ENCODE measurements around the gene COL3A1.

Gene COL3A1

DNA sequence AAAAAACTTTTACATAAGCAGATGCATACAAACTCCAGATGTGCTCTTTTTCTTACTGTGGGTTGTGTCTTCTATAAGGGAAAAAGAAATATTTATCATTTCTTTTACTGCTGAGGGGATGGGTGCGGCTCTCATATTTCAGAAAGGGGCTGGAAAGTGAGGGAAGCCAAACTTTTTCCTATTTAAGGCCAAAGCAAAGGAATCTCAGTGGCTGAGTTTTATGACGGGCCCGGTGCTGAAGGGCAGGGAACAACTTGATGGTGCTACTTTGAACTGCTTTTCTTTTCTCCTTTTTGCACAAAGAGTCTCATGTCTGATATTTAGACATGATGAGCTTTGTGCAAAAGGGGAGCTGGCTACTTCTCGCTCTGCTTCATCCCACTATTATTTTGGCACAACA, at the start of gene COL3A1:
Gene COL3A1 (plus strand): TSS at position 210 of the 400 bp plus-strand sequence. CDS start 117 bp downstream, at position 327.
- no peak for DNase-seq

DNA sequence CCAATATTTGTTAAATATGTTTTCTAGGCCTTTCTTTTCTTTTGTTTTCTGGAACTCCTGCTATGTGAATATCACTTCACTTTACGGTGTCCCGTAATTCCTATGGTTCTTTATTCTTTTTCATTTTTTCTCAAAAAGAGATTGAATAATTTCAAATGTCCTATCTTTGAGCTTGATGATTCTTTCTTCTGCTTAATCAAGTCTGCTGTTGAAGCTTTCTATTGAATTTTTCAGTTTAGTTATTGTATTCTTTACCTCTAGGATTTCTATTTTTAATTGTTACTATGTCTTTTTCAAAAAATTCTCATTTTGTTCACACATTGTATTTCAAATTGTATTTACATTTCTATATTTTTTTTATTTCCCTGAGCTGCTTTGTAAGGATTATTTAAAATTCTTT, 45.5 kb upstream of the COL3A1 start:
- DNase-seq: no peak

DNA sequence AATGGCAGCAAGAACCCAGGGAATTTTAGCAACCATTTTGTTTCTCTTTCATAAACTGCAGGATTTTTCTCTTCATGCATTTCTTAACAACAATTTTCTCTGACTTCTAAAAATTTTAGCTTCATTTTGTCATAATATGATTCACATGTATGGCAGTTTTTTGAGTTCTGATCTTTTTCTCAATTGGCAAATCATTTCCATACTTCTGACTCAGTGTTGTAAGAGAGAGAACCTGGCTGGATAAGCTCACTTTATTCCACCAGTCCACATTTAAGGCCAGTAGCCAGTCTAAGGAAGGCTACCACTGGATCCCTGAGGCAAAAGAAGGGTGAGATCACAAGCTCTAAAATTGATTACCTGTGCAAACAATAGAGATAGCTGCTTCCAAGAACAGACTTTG, 42.8 kb upstream of the COL3A1 start:
- no peak for DNase-seq

DNA sequence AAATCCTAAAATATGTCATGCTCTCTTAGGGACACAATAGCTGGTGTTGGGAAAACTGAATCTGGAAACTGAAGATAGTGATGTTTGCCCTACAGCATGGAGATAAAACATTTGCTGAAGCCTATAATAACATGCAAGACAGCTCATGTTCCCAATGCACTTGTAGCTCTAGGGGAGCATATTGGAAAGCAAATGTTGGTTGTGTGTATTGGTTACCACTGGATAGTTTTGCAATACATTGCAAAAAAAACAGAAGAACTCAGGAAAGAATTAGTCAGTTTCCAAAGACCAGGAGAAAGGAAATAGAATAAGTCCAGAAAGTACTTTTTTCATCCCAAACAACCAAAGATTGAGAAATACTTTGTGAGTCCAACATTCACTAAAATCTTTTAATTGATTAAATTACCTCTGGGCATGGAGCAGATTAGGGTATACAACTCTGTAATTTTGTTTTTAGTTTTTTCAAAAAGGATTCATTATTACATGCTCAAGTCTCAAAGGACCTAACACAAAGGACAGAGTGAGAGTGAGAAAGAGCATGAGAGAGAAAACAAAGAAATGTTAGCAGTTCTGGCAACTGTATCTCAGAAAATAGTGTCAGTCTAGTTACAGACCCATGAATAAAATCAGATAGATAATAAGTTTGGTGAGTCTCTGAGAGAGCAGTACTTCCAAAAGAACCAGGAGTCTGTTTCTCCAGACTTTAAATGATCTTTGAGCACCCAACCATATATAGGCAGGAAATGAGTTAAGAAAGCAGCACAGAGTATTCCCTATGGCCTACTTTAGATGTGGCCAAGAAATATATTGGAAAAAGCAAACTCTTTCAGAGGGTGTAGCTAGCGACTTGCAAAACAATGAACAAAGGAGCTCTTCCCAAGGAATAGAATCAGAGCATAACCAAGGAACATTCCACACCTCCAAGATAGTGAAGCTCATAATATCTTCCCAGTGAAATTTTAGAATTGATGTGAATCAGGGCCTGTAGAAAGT, 36.6 kb upstream of the COL3A1 start:
- DNase-seq: no peak

DNA sequence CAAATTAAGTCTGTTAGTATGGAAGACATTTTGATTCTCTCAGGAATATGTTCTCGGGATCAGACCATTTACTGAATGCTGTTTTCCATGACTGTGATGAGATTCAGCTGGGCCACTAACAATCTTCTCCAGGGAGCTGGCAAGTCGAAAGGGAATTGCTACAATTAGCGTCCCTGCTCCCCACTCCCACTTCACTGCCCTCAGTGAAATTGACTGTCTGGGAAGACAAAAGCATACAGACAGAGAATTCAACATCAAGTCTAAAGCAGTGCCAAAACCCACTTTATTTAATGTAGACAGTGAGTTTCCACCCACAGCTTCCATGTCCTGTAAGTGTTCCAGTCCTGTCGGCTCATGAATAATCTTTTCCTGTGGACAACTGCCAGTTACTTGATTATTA, 34.0 kb upstream of the COL3A1 start:
- no peak for DNase-seq

DNA sequence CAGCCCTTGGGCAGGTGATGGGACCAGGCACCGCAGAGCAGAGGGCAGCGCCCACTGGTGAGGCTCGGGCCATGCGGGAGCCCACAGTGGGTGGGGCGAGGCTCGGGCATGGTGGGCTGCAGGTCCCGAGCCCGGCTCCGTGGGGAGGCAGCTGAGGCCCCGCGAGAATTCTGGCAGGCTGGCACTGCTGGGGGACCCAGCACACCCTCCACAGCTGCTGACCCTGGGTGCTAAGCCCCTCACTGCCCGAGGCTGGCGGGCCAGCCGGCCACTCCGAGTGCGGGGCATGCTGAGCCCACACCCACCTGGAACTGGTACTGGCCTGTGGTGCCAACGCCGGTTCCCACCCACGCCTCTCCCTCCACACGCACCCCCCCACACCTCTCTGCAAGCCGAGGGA, 29.7 kb upstream of the COL3A1 start:
- no peak for DNase-seq

DNA sequence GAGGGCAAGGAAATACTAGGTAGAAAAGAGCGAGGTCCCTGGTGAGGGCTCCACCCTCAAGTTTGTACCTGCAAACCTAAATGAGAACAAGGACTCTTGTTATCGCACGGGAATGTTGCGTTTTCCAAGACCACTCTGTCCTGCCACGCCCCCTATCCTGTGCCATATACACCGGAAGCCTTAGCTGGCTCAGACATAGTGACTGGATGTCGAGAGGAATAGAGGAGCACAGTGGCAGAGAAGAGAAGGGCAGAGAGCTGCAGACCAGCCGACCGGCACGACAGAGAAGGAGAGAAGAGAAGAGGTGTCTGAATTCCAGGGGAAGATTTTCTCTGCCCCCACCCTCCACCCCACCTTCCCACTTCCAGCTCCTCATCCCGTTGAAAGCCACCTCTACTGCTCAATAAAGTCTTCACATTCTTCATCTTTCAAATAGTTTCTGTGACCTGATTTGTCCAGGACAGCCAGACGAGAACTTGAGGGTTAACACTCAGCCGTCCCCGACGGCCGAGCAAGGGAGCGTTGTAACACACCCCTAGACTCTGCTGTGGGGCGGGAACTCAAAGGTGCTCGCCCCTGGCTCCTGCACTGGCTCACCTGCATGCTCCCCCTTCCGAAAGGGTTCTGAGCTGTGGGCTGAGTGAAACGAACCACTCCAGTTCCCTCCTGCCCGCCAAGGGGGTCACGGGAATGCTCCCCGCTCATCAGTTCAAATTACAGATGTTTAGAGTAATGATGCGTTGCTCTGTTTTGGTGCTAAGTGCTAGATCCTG, 24.9 kb upstream of the COL3A1 start:
- no peak for DNase-seq

DNA sequence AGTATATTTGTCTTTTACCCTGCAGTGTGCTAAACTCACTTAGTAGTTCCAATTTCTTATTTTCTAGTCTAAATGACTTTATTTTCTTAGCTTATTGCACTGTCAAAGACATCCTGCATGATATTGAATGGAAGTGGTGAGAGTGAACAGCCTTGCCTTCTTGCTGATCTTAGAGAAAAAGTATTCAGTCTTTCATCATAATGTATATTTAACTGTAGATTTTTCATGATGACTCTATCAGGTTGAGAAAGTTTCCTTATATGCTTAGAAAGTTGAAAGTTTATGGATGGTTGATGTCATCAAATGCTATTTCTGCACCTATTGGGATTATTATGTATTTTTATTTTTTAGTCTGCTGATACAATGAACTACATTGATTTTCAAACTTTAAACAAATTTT, 21.3 kb upstream of the COL3A1 start:
- no peak for DNase-seq

DNA sequence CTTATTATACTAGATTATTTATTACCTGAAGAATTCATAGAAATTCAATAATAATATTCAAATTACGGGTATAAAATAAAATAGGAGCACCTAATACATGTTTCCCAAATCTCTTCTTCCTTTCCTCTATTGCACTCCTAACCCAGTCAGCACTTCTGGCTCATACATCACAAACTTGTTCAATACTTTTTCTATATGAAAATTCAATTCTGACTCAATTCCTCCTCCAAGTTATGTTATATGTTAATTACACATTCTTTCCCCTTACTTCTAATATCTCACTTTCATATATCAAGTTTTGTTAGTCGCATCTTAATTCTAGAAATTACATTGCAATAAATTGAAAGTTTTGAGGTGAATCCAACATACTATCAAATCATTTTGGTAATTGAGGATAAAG, 17.9 kb upstream of the COL3A1 start:
- DNase-seq: no peak

DNA sequence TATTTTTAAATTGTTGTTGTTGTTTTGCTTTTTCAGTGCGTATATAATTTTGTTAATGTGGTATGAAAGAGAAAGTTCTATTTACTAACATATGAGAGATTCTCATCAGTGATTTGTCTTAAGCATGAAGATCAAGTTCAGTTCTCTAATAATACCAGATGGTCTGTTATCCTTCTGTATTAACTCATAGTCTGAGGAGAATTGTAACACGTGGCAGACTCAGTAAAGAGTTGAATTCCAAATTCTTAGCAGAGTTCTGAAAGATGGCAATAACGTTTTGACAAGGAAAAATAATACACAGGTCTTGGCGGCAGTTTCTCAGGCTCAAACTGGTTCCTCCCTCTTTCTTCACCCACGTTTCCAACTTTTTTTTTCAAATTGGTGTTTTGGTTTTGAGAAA, 17.2 kb upstream of the COL3A1 start:
- DNase-seq: no peak

DNA sequence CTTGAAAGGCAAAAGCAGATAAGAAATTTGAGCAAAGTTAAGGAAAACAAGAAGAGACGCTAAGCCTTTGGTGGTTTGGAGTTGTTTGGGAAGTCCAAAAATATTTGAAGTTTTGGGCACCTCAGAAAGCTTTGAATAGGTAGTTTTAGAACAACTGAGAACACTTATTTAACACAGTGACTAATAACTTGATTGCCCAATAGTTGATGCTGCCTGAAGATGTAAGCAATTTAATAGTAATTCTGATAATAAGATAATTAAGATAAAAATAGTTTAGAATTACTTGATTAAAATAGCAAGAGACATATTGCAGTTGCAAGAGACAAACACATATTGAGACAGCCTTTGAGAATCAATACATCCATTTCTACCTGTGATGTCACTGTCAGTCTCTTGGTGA, 16.5 kb upstream of the COL3A1 start:
- no peak for DNase-seq

DNA sequence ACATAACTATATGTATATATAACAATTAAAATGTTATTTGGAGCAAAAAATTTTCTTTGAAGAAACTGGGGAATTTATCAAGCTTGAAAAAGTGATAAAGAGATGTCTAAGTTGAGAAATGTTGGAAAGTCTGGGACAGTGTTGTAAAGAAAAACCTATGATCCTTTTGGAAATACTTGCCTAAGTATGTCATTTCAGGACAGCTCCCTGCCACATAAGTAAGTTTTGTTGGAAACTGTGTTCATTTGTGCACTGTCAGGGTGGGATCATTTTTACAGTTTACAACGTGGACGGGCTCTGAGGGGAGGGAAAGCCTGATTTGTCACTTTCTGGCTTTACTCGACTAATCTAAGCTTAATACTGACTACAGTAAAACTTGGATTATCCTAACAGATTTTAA, 10.4 kb upstream of the COL3A1 start:
- DNase-seq: no peak

DNA sequence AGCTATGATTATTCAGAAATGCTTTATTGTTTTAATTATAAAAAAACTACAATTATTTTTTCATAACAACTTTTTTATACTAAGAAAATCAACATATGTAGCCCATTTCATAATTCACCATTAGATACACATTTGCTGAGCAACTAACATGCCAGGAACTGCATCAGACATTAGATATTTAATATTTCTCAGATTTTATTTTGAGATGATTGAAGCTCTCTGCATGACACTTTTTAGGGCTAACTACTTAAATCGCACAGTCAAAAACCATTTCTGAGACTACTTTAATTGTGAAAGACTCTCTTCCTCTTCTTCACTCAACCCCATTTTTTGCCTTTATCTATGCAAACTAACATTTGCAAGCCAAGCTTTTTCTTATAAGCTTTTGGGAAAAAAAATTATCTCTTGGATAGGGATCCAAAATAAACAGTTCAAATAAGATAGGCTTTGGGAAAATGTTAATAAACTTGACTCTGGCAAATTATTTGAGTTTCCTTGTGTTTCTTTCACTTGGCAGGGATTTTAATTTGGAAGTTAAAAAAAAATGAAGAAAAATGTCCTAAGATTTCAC, 9.1 kb upstream of the COL3A1 start:
- no peak for DNase-seq

DNA sequence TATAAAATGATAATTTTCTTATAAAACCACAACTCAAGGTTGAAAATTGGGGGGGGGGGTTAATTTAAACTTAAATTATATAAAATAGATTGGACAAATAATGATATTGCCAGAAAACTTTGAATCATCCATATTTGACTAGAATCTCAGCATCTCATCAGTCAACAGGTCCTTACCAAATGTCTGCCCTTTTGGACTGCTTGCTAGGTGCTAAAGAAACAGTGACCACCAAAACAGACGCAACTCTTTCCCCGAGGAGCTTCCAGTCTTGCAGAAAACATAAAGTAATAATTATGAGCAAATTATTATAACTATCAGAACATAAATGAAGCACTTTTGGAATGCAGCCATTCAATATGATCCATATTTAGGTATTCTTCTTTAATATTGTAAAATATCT, 8.6 kb upstream of the COL3A1 start:
- DNase-seq: no peak

DNA sequence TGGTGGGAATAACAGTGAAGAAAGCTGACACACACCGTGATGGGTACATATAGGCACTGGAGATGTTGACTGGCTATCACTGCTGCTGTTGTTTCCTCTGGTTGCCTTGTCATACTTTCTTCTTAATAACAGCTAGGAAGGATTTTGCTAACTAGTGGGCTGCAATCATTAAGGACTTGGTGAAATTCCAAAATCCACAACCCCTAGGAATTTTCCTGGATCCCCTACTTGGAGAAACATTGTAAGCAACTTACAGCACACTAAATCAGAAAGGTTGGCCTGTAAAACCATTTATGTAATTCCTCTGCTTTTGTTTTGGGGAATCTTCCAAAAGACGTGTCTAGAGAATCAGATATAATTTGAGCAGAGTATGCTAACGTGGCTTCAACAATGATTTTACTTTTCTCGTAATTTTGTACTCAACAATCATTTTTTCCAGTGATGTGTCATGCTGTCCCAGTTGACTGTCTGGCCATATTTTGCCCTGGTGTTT, 8.0 kb upstream of the COL3A1 start:
- no peak for DNase-seq

DNA sequence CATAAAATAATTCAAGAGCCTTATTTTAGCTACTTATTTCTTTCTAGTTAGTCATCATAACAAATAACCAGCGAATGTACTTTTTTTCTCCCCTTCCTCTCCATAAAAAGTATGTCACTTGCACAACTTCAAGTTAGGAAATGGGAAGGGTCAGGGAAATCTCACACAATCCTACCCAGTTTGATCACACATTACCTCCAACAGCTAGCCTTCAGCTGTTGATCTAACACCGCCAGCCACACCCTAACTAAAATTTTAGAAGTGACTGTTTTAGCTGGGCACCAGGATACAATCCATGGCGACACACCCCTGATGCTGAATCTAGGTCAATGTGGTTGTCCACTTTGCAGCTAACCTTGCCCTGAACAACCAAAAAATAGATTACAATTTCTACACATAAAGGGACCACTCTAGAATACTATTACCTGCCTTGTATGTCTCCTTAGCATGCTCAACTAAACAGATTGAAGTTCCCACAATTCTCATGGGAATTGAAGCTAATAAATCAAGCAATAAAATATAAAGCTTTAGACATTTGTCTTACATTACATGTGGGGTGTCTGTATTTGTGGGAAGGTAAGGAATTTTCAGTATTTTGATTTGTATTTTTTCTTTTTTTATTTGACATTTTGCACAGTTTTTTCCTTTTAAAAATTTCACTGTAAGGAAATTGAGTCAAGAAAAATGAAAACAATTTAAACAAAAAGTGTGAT, 7.3 kb upstream of the COL3A1 start:
- DNase-seq: no peak

DNA sequence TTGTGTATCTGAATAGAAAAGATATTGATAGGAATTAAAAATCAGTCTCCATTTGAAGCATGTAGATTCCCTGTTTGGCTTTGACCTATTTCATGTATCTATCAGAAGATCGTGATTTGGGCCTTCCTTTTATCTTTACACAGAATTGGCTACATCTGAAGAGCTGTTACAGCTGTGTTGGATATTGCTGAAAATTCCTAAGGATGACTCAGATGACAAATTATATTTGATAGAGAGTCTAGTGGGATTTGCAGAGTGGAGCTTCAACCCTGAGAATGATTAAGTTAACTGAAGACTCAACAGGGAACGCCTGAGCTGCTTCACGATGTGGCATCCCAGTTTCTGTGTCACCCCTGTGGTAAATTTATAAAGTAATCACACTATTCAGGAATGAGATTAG, 4.9 kb upstream of the COL3A1 start:
- no peak for DNase-seq

DNA sequence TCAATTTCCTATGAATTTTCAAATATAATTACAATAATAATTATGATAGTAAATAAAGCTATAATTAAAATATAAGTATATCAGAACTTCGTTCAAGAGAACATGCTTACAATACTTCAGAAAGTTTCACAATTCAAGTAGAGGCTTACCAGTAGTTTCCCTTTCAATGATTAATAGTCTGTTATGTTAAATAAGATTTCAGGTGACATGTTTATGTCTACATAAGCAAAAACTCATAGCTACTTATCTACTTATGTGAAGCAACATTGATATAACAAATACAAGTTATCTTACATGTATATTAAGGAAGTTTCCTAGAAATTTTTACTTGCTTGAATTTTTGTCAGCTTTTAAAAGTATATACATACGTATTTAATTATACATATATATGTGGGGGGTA, 4.5 kb upstream of the COL3A1 start:
- DNase-seq: no peak

DNA sequence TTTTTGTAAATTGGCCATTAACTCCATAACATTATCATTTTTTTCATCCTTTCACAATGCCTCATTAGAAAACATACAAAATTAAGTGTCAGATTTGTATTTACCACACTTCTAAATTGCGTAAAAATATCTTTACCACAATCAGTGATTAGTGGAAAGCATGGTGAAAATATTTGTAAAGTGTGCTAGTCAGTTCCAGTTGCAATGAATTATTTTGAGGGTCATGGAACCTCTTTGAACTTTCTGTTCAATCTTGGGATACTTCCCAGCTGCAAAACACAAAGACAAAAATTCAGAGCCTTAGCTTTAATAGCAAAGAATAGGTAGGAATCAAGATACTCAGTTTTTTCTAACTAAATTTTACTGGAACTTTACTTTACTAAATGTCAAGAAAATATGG, 4.0 kb upstream of the COL3A1 start:
- no peak for DNase-seq

DNA sequence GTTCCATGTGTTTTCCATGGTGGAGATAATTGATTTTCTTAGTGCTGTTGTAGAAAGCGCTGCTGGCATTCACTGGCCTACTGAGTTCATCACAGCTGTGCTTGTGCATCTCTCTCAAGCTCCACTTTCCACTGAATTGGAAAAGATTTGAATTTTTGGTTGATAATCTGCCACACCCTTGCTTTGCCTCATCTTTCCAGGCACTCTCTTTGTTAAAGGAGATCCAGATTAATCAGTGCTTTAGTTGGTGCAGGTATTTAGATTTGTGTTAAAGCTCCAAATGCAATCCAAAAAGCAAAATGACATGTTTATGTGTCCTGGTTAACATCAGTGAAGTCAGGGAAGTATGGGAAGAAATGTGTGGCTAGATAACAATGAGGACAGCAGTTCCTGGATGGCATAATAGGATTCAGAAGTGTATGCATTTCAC, 2.7 kb upstream of the COL3A1 start:
- DNase-seq: no peak

DNA sequence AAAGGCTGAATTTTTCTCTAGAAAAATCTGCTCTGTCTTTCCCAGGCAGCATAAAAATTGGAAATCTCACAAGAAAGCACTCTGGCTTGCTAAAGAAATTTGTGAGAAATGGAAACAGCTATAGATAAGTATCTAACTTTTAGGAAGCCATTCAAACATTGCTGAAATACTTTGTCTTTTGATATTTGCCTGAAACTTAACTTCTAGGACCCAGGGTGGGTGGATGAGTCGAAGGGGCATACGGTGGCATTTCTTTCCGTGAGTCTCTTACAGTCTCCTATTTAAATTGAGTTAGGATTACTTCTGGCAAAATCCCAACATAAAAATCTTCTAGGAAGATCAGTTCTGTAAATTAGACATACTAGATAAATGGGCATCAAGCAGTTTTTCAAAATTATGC, 532 bp upstream of the COL3A1 start:
- no peak for DNase-seq

DNA sequence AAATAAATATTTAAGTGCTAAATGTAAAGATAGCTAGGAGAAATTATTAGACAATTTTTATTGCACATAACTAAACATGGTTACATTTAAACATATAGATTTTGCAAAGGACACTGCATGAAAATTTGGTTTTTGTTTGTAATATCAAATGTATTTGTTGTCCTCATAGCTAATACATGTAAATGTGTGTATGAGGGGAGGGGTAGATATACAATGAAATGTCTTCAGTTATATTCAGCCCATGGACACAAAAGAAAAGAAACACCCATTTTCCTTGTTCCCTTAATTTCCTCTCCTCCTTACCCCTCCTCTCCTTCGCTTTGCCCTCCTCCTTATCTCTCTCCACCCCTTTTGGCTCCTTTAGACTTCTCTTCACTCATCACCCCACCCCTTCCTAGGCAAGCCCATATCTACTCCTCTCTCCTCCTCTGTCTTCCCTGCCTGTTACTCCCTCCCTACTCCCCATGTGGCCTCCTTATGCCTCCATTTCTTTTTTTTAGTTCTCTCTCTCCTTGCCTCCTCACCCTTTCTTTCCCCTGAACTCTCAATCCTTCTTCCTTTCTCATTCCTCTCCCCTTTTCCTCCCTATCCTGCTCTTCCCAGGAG, 1.4 kb downstream of the COL3A1 start:
- no peak for DNase-seq
